BE2C (cell line): ENCODE results near the gene NHLH1.

Experiments
- DNase-seq: peaks from one replicate; pipeline ENCODE4 v3.0.0-alpha.2; 2020
- H3K27me3 ChIP-seq: fragments of 250-450 bp; sonication (Bioruptor Pico); 2 replicates; pipeline ENCODE4 v1.5.1; 2020; ENCODE audit warnings: mild to moderate bottlenecking
- H3K36me3 ChIP-seq: fragments of 250-450 bp; sonication (Bioruptor Pico); 2 replicates; pipeline ENCODE4 v1.5.1; 2020; ENCODE audit warnings: mild to moderate bottlenecking
- H3K4me1 ChIP-seq: fragments of 250-450 bp; sonication (Bioruptor Pico); 2 replicates; pipeline ENCODE4 v1.5.1; 2020
- H3K4me3 ChIP-seq: 2 replicates; pipeline ENCODE4 v1.5.1; 2011; ENCODE audit warnings: low read depth, low read length
- H3K9me3 ChIP-seq: fragments of 250-450 bp; sonication (Bioruptor Pico); 2 replicates; pipeline ENCODE4 v1.5.1; 2020
- CTCF ChIP-seq: IDR thresholded peaks from 2 replicates; pipeline ENCODE4 v1.5.1; 2012; ENCODE audit warnings: mild to moderate bottlenecking, low read depth, low read length

The NHLH1 gene

DNA sequence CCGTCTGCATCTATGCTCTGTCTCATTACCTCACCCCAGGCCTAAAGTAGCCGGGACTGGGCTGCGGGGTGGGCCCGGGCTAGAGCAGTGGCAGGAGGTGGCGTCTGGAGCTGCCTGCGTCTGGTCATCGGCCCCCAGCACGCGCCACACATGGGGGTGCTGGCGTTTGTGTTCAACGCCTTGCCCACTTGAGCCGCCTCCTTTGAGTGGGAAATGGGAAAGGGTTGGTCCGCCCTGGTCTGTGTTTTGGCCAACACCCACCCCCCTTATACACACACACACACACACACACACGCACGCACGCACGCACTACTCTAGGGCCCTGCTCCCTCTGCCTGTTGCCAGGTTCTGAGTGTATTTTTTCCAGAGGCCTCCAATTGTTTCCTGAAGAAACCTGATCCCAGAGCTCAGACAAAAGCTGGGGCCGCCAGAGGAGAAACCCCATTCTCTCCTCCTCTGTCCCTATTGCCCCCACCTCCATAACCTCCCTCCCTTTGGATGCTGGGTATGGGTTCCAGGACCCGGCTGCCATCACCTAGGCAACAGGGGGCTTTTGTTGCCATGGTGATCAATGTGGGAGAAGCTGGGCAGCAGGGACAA is 43.6 kb downstream of the NHLH1 start:
- Histone ChIP-seq H3K4me3 (no peak overlapping the region), H3K9me3 (no peaks in the 10 kb centered on the region), H3K27me3 (no peaks in the 10 kb centered on the region), H3K4me1 (no peaks in the 10 kb centered on the region), H3K36me3 (no peaks in the 10 kb centered on the region)
- no peak for TF ChIP-seq CTCF
- DNase-seq: no peak

- H3K36me3 ChIP-seq: no peaks in the 10 kb centered on the region
- no peaks in the 10 kb centered on the region for H3K9me3 ChIP-seq
- H3K4me3 ChIP-seq: no peak overlapping the region
- H3K4me1 ChIP-seq: no peaks in the 10 kb centered on the region
- H3K27me3 ChIP-seq: no peaks in the 10 kb centered on the region
- no peak for TF ChIP-seq CTCF
- DNase-seq: no peak
Measured at GRCh38 chr1:160411271-160412027, 44.6 kb downstream of the NHLH1 start.

- Histone ChIP-seq H3K36me3 (no peaks in the 10 kb centered on the region), H3K9me3 (no peaks in the 10 kb centered on the region), H3K27me3 (no peaks in the 10 kb centered on the region), H3K4me3 (no peak overlapping the region), H3K4me1 (no peaks in the 10 kb centered on the region)
- no peak for TF ChIP-seq CTCF
- DNase-seq: no peak
Measured at GRCh38 chr1:160412028-160412362, 45.1 kb downstream of the NHLH1 start.

DNA sequence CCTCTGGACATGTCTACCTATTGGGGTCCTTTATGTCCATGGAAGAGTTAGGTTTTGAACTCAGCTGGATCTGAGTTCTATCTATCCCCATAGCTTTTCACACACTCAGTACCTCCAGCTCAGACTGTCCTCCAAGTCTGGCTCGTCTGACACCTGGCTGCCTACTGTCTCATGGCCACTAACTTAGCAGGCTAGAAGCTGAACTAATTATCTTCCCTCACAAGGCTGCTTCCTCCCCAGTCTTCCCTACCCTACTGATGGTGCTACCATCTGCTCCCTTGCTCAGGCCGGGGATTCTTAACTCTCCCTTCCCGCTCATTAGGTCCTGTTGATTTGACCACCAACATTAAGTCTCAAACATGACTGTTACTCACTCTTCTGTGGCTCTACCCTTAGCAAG is 46.8 kb downstream of the NHLH1 start:
- Histone ChIP-seq H3K4me1 (no peaks in the 10 kb centered on the region), H3K9me3 (no peaks in the 10 kb centered on the region), H3K27me3 (no peaks in the 10 kb centered on the region), H3K4me3 (no peak overlapping the region), H3K36me3 (no peaks in the 10 kb centered on the region)
- no peak for DNase-seq
- no peak for TF ChIP-seq CTCF

GRCh38 chr1:160414881-160415280 is 48.0 kb downstream of the NHLH1 start:
- DNase-seq: no peak
- H3K27me3 ChIP-seq: no peaks in the 10 kb centered on the region
- no peaks in the 10 kb centered on the region for H3K36me3 ChIP-seq

More at GRCh38 chr1:160414881-160415280, 48.0 kb downstream of the NHLH1 start:
- no peak for TF ChIP-seq CTCF
- no peaks in the 10 kb centered on the region for H3K4me1 ChIP-seq
- no peaks in the 10 kb centered on the region for H3K9me3 ChIP-seq
- H3K4me3 ChIP-seq: no peak overlapping the region
